ENCODE results near the gene NDUFB10. TPM values are rescaled to one million over a fixed set of nuclear protein-coding genes. Genes with fewer than 3 reads are reported as not detected.

NDUFB10 gene
- total RNA-seq, 1 donor from 2014 or later, result 96.9 TPM

DNA sequence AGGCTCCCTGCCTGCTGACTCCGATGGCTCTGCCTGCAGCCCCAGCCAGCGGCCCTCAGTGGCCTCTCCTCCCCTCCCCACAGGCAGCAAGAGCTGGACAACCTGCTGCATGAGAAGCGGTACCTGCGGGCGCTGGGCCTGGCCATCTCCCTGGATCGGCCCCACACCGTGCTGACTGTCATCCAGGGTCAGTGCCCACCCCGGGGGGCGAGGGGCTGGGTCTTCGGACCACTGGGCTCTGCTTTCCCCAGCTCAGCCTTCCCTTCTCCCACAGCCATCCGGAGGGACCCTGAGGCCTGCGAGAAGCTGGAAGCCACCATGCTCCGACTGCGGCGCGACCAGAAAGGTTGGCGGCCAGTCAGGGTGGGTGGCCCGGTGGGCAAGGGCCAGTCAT is 18.5 kb downstream of the NDUFB10 start:
- H3K27me3 Mint-ChIP-seq, result peaks cover 36% of the 10 kb centered on the region
- TF ChIP-seq, protein P1, sequence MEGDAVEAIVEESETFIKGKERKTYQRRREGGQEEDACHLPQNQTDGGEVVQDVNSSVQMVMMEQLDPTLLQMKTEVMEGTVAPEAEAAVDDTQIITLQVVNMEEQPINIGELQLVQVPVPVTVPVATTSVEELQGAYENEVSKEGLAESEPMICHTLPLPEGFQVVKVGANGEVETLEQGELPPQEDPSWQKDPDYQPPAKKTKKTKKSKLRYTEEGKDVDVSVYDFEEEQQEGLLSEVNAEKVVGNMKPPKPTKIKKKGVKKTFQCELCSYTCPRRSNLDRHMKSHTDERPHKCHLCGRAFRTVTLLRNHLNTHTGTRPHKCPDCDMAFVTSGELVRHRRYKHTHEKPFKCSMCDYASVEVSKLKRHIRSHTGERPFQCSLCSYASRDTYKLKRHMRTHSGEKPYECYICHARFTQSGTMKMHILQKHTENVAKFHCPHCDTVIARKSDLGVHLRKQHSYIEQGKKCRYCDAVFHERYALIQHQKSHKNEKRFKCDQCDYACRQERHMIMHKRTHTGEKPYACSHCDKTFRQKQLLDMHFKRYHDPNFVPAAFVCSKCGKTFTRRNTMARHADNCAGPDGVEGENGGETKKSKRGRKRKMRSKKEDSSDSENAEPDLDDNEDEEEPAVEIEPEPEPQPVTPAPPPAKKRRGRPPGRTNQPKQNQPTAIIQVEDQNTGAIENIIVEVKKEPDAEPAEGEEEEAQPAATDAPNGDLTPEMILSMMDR (IDR thresholded peaks at IDR 0.05; ENCODE audit: unreplicated experiment), result no peak
- H3K36me3 Mint-ChIP-seq (ENCODE audit: insufficient read depth), result peaks cover 7% of the 10 kb centered on the region
- no peak for DNase-seq (ENCODE audit: low spot score, unreplicated experiment)
- no peaks in the 10 kb centered on the region for H3K9me3 Mint-ChIP-seq (ENCODE audit: low read depth)
- H3K4me3 Mint-ChIP-seq (ENCODE audit: low read depth), result no peak overlapping the region
- peaks cover 2% of the 10 kb centered on the region for H3K4me1 Mint-ChIP-seq (ENCODE audit: low read depth)
- no peak overlapping the region for H3K27ac Mint-ChIP-seq

DNA sequence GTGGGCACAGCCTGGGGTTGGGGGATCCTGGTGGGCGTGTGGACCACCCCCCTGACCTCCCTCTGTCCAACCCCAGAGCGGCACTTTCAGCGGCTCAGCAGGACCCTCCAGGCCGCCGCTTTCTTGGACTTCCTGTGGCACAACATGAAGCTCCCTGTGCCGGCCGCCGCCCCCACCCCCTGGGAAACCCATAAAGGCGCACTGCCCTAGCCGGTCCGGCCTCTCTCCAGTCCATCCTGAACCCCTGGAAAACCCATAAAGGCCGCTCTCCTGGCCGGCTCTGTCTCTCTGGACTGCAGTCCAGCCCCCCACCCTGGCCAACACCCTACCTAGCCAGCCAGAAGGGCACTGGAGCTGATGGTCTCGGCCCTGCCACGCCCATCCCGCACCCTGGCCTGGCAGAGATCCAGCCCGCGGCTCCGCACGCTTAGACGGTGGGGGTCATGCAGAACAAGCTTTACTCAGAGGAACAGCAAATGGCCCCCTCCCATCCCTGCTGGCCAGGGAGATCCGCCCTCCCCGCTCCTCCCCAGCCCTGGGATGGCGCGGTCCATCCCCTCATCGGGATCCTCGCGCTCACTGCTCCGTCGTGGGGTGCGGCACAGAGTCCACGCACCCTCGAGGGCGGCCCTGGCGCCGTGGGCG is 19.3 kb downstream of the NDUFB10 start:
- no peaks in the 10 kb centered on the region for H3K9me3 Mint-ChIP-seq (ENCODE audit: low read depth)
- TF ChIP-seq, protein P1 (IDR thresholded peaks at IDR 0.05; ENCODE audit: unreplicated experiment), result no peak
- no peak overlapping the region for H3K27ac Mint-ChIP-seq
- H3K4me3 Mint-ChIP-seq (ENCODE audit: low read depth), result no peak overlapping the region
- peaks cover 7% of the 10 kb centered on the region for H3K36me3 Mint-ChIP-seq (ENCODE audit: insufficient read depth)
- peaks cover 5% of the 10 kb centered on the region for H3K4me1 Mint-ChIP-seq (ENCODE audit: low read depth)
- H3K27me3 Mint-ChIP-seq, result peaks cover 40% of the 10 kb centered on the region
- no peak for DNase-seq (ENCODE audit: low spot score, unreplicated experiment)

DNA sequence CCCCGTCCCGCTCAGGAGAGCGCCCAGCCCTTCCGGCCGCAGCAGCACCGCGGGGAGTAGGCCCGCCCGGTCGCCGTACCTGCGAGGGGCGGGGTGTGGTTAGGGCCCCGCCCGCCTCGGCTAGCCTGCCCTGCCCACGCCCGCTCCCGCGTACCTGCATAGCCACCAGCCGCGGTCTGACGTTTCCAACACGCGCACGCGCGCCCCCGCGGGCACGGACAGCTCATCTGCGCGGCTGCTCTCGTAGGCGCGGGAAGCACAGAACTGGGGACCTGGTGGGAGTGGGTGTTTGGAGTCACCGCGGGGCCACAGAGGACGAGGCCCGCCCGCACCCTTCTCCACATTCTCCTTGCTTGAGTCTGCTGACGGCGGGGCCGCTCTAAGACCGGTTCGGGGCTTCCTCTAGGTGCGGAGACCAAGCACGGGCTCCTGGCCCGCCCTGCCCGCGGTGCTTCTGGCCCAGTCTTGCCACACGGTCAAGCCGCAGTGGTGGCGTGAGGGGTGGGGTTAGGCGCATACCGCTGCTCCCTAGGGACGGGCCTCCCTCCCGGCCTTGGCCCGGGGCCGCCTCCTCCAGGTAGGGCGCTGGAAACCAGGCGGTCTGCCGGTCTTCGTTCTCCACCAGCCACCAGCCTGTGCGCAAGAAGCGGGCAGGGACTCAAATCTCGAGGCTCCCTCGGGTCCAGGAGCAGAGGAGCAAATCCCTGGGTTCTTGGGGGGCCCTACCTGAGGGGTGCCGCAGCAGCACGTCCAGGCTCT is 20.1 kb downstream of the NDUFB10 start:
- H3K27me3 Mint-ChIP-seq, result peaks cover 40% of the 10 kb centered on the region
- H3K4me3 Mint-ChIP-seq (ENCODE audit: low read depth), result no peak overlapping the region
- DNase-seq (ENCODE audit: low spot score, unreplicated experiment), result no peak

DNA sequence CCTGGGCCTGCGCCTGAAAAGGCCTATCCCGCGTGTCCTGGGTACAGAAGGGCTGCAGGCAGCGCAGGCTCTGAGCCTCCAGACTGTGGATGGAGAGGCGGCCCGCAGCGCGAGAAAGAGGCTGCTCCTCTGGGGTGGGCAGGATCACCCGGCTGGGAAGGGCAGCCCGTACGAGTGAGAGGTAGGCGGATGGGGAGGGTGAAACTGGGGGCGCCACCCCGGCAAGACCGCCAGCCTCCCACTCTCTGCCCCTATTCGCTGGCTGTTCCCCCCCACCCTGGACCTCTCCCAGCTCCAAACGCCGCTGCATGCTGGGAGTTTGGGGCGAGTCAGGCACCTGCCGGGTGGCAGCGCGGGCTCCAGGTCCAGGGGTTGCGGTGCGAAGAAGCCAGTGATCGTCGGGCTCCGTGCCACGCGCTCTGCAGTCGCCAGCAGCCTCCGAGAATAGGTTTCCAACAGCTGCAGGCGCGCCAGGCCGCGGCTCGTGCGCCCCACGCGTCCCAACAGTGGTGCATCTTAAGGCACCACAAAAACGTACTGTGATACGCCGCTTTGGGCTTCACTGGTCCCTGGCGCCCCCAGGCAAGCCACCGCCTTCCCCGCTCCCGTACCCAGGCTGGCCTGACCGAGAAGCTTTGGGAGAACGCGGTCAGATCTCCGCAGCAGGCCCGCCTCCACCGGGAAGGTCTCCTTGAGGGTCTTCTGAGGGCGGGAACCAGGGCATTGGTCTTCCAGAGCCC is 20.9 kb downstream of the NDUFB10 start:
- H3K4me1 Mint-ChIP-seq (ENCODE audit: low read depth), result peaks cover 10% of the 10 kb centered on the region
- TF ChIP-seq, protein P1 (IDR thresholded peaks at IDR 0.05; ENCODE audit: unreplicated experiment), result no peak
- H3K27me3 Mint-ChIP-seq, result peaks cover 40% of the 10 kb centered on the region
- DNase-seq (ENCODE audit: low spot score, unreplicated experiment), result no peak
- H3K9me3 Mint-ChIP-seq (ENCODE audit: low read depth), result no peaks in the 10 kb centered on the region
- no peak overlapping the region for H3K4me3 Mint-ChIP-seq (ENCODE audit: low read depth)
- H3K27ac Mint-ChIP-seq, result no peak overlapping the region
- peaks cover 6% of the 10 kb centered on the region for H3K36me3 Mint-ChIP-seq (ENCODE audit: insufficient read depth)

More for the DNA sequence above, 20.1 kb downstream of the NDUFB10 start:
- H3K9me3 Mint-ChIP-seq (ENCODE audit: low read depth), result no peaks in the 10 kb centered on the region
- peaks cover 5% of the 10 kb centered on the region for H3K4me1 Mint-ChIP-seq (ENCODE audit: low read depth)
- TF ChIP-seq, protein P1 (IDR thresholded peaks at IDR 0.05; ENCODE audit: unreplicated experiment), result no peak
- H3K27ac Mint-ChIP-seq, result no peak overlapping the region
- peaks cover 7% of the 10 kb centered on the region for H3K36me3 Mint-ChIP-seq (ENCODE audit: insufficient read depth)

DNA sequence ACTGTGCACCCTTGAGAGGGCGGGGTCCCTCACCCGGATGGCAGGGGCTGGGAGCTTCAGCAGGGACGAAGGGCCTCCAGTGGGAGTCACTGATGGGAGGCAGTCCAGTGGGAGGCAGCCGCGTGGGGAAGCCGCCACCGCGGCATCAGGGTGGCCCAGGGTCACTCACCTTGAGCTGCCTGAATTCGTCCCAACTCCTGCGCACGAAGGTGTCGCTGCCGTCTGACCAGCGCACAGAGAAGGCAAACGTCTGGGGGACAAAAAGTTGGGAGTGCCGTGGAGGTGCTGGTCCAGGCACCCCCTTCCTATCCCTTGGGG is 21.4 kb downstream of the NDUFB10 start:
- Mint-ChIP-seq H3K9me3 (ENCODE audit: low read depth) (no peaks in the 10 kb centered on the region), H3K4me1 (ENCODE audit: low read depth) (peaks cover 11% of the 10 kb centered on the region), H3K36me3 (ENCODE audit: insufficient read depth) (peaks cover 6% of the 10 kb centered on the region), H3K4me3 (ENCODE audit: low read depth) (no peak overlapping the region), H3K27me3 (peaks cover 40% of the 10 kb centered on the region), H3K27ac (no peak overlapping the region)
- TF ChIP-seq, protein P1 (IDR thresholded peaks at IDR 0.05; ENCODE audit: unreplicated experiment), result no peak
- no peak for DNase-seq (ENCODE audit: low spot score, unreplicated experiment)

All from progenitor cell of endocrine pancreas (in vitro differentiated cells).